ENCODE data around the gene GMIP.
"Not testable (repeated sequence)": the region's sequence is repeated elsewhere in the genome, so short reads cannot be mapped to it uniquely, and the experiment has no call there.

- TF ChIP-seq CTCF (conservative IDR thresholded peaks at IDR 0.05; ENCODE audit: low read depth, low read length); POLR2A (IDR thresholded peaks at IDR 0.05; ENCODE audit: low read depth, low read length); RFX5 (IDR thresholded peaks at IDR 0.05; ENCODE audit: low read depth, low read length); RAD21 (IDR thresholded peaks at IDR 0.05; ENCODE audit: low read length); CEBPB (IDR thresholded peaks at IDR 0.05; ENCODE audit: low read depth, low read length); MAZ (IDR thresholded peaks at IDR 0.05; ENCODE audit: borderline replicate concordance, low read depth, low read length); MXI1 (IDR thresholded peaks at IDR 0.05; ENCODE audit: borderline replicate concordance, low read depth, low read length); NFE2L2 (IDR thresholded peaks at IDR 0.05; ENCODE audit: low read depth, low read length); RCOR1 (IDR thresholded peaks at IDR 0.05; ENCODE audit: insufficient replicate concordance, low read length): not testable (repeated sequence)
Measured at GRCh38 chr19:19606686-19607085, 36.8 kb downstream of the GMIP start.
